H1 (cell line): ENCODE results near the gene HPS6. TPM values are rescaled to one million over a fixed set of nuclear protein-coding genes. Genes with fewer than 3 reads are reported as not detected.

Source experiments
- CTCF ChIA-PET: fragments of 300-600 bp; sonication (Branson Sonifier 250); formaldehyde crosslinking; loops from one replicate; lab custom pipeline; 2021; ENCODE audit not compliant: partially characterized antibody; lab: Charles Lee
- POLR2A ChIA-PET: fragments of 300-600 bp; sonication (Branson Sonifier 250); formaldehyde crosslinking; loops from one replicate; lab custom pipeline; 2021; ENCODE audit warnings: inconsistent platforms; ENCODE audit not compliant: partially characterized antibody; lab: Charles Lee
- DNase-seq, 2 experiments: peaks; one replicate each; pipeline versions ENCODE4 v3.0.0 to v3.0.0-alpha.2; 2010 to 2022; ENCODE audit warnings: low spot score in 2 of 2, low read depth in 1 of 2, mixed read lengths in 1 of 2
- FAIRE-seq: peaks from 2 replicates; lab custom pipeline; 2011; peaks lifted over from hg19 to GRCh38; lab: Jason Lieb, UNC
- H2AFZ ChIP-seq: 2 replicates; pipeline ENCODE4 v1.8.1; 2012; ENCODE audit warnings: low read length, inconsistent platforms
- H2AK5ac ChIP-seq: 2 replicates; pipeline ENCODE4 v1.6.1; 2013; ENCODE audit warnings: low read depth, low read length
- H2BK120ac ChIP-seq: replicated peaks from 2 replicates; pipeline ENCODE3; 2013; ENCODE audit warnings: low read depth, low read length, inconsistent platforms
- H2BK12ac ChIP-seq: 2 replicates; pipeline ENCODE4 v1.6.1; 2013; ENCODE audit warnings: low read depth, low read length
- H2BK15ac ChIP-seq: 2 replicates; pipeline ENCODE4 v1.6.1; 2013; ENCODE audit warnings: low read length
- H2BK20ac ChIP-seq: 2 replicates; pipeline ENCODE4 v1.6.1; 2013; ENCODE audit warnings: low read length
- H2BK5ac ChIP-seq: 2 replicates; pipeline ENCODE4 v1.6.1; 2013; ENCODE audit warnings: low read depth, low read length
- H3K14ac ChIP-seq: 2 replicates; pipeline ENCODE4 v1.6.1; 2013; ENCODE audit warnings: inconsistent platforms; ENCODE audit not compliant: insufficient read length
- H3K18ac ChIP-seq: 2 replicates; pipeline ENCODE4 v1.6.1; 2013; ENCODE audit warnings: low read length; ENCODE audit errors: extremely low read depth
- H3K23ac ChIP-seq: 2 replicates; pipeline ENCODE4 v1.6.1; 2013; ENCODE audit warnings: inconsistent platforms; ENCODE audit not compliant: insufficient read length
- H3K23me2 ChIP-seq: 2 replicates; pipeline ENCODE4 v1.6.1; 2013; ENCODE audit warnings: low read depth, low read length
- H3K27ac ChIP-seq: 2 replicates; pipeline ENCODE4 v1.6.1; 2011; ENCODE audit warnings: low read depth, low read length, inconsistent platforms
- H3K27me3 ChIP-seq, 4 experiments: replicated peaks in 1 of 4; 1 replicate in 1 of 4; 2 replicates in 3 of 4; pipeline versions ENCODE4 v1.6.1 to v1.8.1; 2011 to 2013; ENCODE audit warnings: low read length in 3 of 4, mild to moderate bottlenecking in 3 of 4, inconsistent platforms in 2 of 4, mixed read lengths in 2 of 4, moderate library complexity in 1 of 4; ENCODE audit not compliant: control insufficient read depth in 3 of 4, insufficient read depth in 3 of 4; ENCODE audit errors: extremely low read depth in 1 of 4
- H3K36me3 ChIP-seq, 4 experiments: 2 replicates each; pipeline versions ENCODE4 v1.6.1 to v1.8.1; 2011 to 2013; ENCODE audit warnings: mild to moderate bottlenecking in 4 of 4, low read length in 3 of 4, moderate library complexity in 2 of 4, control low read depth in 1 of 4, inconsistent platforms in 1 of 4; ENCODE audit not compliant: insufficient read depth in 4 of 4, control insufficient read depth in 2 of 4
- H3K4ac ChIP-seq: replicated peaks from 2 replicates; pipeline ENCODE3; 2013; ENCODE audit warnings: low read length, low read depth, mixed read lengths, inconsistent platforms; ENCODE audit not compliant: insufficient read length
- H3K4me1 ChIP-seq, 4 experiments: replicated peaks in 1 of 4; 1 replicate in 1 of 4; 2 replicates in 3 of 4; pipeline versions ENCODE4 v1.6.1 to v1.8.1; 2011 to 2013; ENCODE audit warnings: low read length in 3 of 4, inconsistent platforms in 2 of 4, mixed read lengths in 1 of 4; ENCODE audit not compliant: insufficient read depth in 4 of 4, control insufficient read depth in 3 of 4
- H3K4me2 ChIP-seq, 2 experiments: 2 replicates each; pipeline versions ENCODE4 v1.6.1 to v1.8.1; 2011 to 2013; ENCODE audit warnings: low read depth in 2 of 2, low read length in 2 of 2, control low read depth in 1 of 2, inconsistent platforms in 1 of 2, mild to moderate bottlenecking in 1 of 2; ENCODE audit not compliant: insufficient read depth in 1 of 2
- H3K4me3 ChIP-seq, 4 experiments: fragments of 200-600, 300-600 bp in 1 of 4; sonication (generic), shearing (Covaris generic), sonication (Bioruptor Twin) in 1 of 4; 2 replicates each; pipeline versions ENCODE4 v1.5.1 to v1.8.1; 2011 to 2016; ENCODE audit warnings: low read length in 4 of 4, low read depth in 3 of 4, control low read depth in 2 of 4, inconsistent platforms in 2 of 4, mild to moderate bottlenecking in 2 of 4, mixed read lengths in 1 of 4, moderate library complexity in 1 of 4; ENCODE audit not compliant: insufficient read depth in 2 of 4; ENCODE audit errors: extremely low read depth in 1 of 4
- H3K56ac ChIP-seq: replicated peaks from 2 replicates; pipeline ENCODE3; 2013; ENCODE audit warnings: low read depth, mild to moderate bottlenecking, mixed read lengths, low read length, inconsistent platforms; ENCODE audit not compliant: insufficient read length
- H3K79me1 ChIP-seq: 2 replicates; pipeline ENCODE4 v1.6.1; 2013; ENCODE audit warnings: low read depth, low read length, control low read depth
- H3K79me2 ChIP-seq, 2 experiments: 2 replicates each; pipeline versions ENCODE4 v1.6.1 to v1.8.1; 2012 to 2013; ENCODE audit warnings: low read length in 2 of 2, mild to moderate bottlenecking in 2 of 2, inconsistent platforms in 1 of 2; ENCODE audit not compliant: insufficient read depth in 2 of 2, control insufficient read depth in 1 of 2
- H3K9ac ChIP-seq, 4 experiments: replicated peaks in 1 of 4; 1 replicate in 1 of 4; 2 replicates in 3 of 4; pipeline versions ENCODE4 v1.6.1 to v1.8.1; 2011 to 2013; ENCODE audit warnings: low read depth in 3 of 4, low read length in 3 of 4, control low read depth in 2 of 4, mild to moderate bottlenecking in 2 of 4, moderate library complexity in 2 of 4, inconsistent platforms in 1 of 4; ENCODE audit errors: extremely low read depth in 1 of 4
- H3K9me3 ChIP-seq, 2 experiments: 2 replicates each; pipeline versions ENCODE4 v1.6.1 to v1.8.1; 2012 to 2013; ENCODE audit warnings: mild to moderate bottlenecking in 2 of 2, moderate library complexity in 2 of 2, control low read depth in 1 of 2, inconsistent platforms in 1 of 2, low read depth in 1 of 2, low read length in 1 of 2, mixed read lengths in 1 of 2; ENCODE audit not compliant: insufficient read depth in 2 of 2
- H4K20me1 ChIP-seq, 2 experiments: replicated peaks in 1 of 2; 2 replicates each; pipeline versions ENCODE3 to v1.8.1; 2011 to 2013; ENCODE audit warnings: inconsistent platforms in 2 of 2, low read length in 2 of 2, mild to moderate bottlenecking in 1 of 2; ENCODE audit not compliant: insufficient read depth in 2 of 2, control insufficient read depth in 1 of 2
- H4K5ac ChIP-seq: 2 replicates; pipeline ENCODE4 v1.6.1; 2013; ENCODE audit warnings: low read length, low read depth, mixed read lengths, inconsistent platforms; ENCODE audit not compliant: insufficient read length
- H4K8ac ChIP-seq: 2 replicates; pipeline ENCODE4 v1.8.0; 2013; ENCODE audit warnings: mild to moderate bottlenecking, moderate library complexity, low read length, inconsistent platforms; ENCODE audit not compliant: insufficient read depth; ENCODE audit errors: extremely low read depth
- H4K91ac ChIP-seq: replicated peaks from 2 replicates; pipeline ENCODE3; 2013; ENCODE audit warnings: low read length, mixed read lengths, inconsistent platforms; ENCODE audit not compliant: insufficient read length
- ASH2L ChIP-seq: fragments of 200-600, 300-600 bp; sonication (generic); IDR thresholded peaks from one replicate; pipeline ENCODE4 v1.7.1; 2017; ENCODE audit warnings: low read length
- BCL11A ChIP-seq, 2 experiments: IDR thresholded peaks; one replicate each; pipeline ENCODE4 v1.6.1; 2011; ENCODE audit warnings: low read depth in 2 of 2, low read length in 2 of 2, mild to moderate bottlenecking in 2 of 2
- CEBPB ChIP-seq: IDR thresholded peaks from 2 replicates; pipeline ENCODE4 v1.6.1; 2012; ENCODE audit warnings: low read depth, low read length
- HDAC6 ChIP-seq: IDR thresholded peaks from one replicate; pipeline ENCODE4 v1.7.1; 2012; ENCODE audit warnings: low read depth, mild to moderate bottlenecking, inconsistent platforms, low read length, moderate library complexity
- KDM4A ChIP-seq: IDR thresholded peaks from one replicate; pipeline ENCODE4 v1.7.1; 2012; ENCODE audit warnings: low read depth, mild to moderate bottlenecking, moderate library complexity, low read length, inconsistent platforms; ENCODE audit not compliant: severe bottlenecking
- PHF8 ChIP-seq: fragments of 200-600 bp; sonication (generic); conservative IDR thresholded peaks from 2 replicates; pipeline ENCODE4 v1.7.1; 2012; ENCODE audit warnings: low read depth, mild to moderate bottlenecking, inconsistent platforms, low read length, moderate library complexity
- POU5F1 ChIP-seq: IDR thresholded peaks from 2 replicates; pipeline ENCODE4 v1.6.1; 2011; ENCODE audit warnings: low read depth, mild to moderate bottlenecking, low read length, moderate library complexity
- WGBS, 2 experiments: shearing (Covaris generic) in 1 of 2; methylation state at CpG; one replicate each; pipeline versions ENCODE4 v1.1.6 to v1.1.7; 2013 to 2015; ENCODE audit warnings: low lambda C conversion rate in 2 of 2, mixed read lengths in 2 of 2, inconsistent platforms in 1 of 2, low coverage in 1 of 2, missing lambda C conversion rate in 1 of 2; ENCODE audit not compliant: insufficient replicate concordance in 2 of 2, insufficient coverage in 1 of 2, insufficient read length in 1 of 2; ENCODE audit errors: extremely low coverage in 1 of 2, missing lambda C conversion rate in 1 of 2; 5-methylcytosine and 5-hydroxymethylcytosine counted together
- polyA plus RNA-seq, 7 experiments: library from polyadenylated mRNA; depleted of rRNA in 3 of 7; stranded (reverse) in 5 of 7; unstranded in 2 of 7; fragments of >200 nt in 5 of 7; fragments of 200-250 nt in 2 of 7; gene quantifications; 1 replicate in 5 of 7; 2 replicates in 1 of 7; 4 replicates in 1 of 7; pipeline versions ENCODE4 v1.2.1 to v1.2.3, GENCODE V29; 2011 to 2013; ENCODE audit warnings: missing spikeins in 2 of 7, mixed read lengths in 2 of 7
- total RNA-seq: library from RNA; stranded (reverse); fragmentation: NEBNext Ultra II Directional; extraction: Animal tissue kit (Norgen Biotek cat#: 25700); gene quantifications from 2 replicates; pipeline ENCODE4 v1.2.1, GENCODE V29; 2021
- TF ChIP-seq, protein P1 (sequence below), 3 experiments: IDR thresholded peaks; 1 replicate in 2 of 3; 2 replicates in 1 of 3; pipeline versions ENCODE4 v1.5.1 to v1.6.1; 2011; ENCODE audit warnings: low read length in 3 of 3, mild to moderate bottlenecking in 3 of 3, inconsistent platforms in 2 of 3, low read depth in 1 of 3, moderate library complexity in 1 of 3; ENCODE audit not compliant: insufficient read depth in 1 of 3; ENCODE audit errors: control extremely low read depth in 1 of 3

Gene HPS6
- total and polyA plus RNA-seq, 2 of the 8 experiments (the other 6 are each of a cell fraction or from before 2014, with no cell fraction given) = 10.2 to 17.7 TPM

DNA sequence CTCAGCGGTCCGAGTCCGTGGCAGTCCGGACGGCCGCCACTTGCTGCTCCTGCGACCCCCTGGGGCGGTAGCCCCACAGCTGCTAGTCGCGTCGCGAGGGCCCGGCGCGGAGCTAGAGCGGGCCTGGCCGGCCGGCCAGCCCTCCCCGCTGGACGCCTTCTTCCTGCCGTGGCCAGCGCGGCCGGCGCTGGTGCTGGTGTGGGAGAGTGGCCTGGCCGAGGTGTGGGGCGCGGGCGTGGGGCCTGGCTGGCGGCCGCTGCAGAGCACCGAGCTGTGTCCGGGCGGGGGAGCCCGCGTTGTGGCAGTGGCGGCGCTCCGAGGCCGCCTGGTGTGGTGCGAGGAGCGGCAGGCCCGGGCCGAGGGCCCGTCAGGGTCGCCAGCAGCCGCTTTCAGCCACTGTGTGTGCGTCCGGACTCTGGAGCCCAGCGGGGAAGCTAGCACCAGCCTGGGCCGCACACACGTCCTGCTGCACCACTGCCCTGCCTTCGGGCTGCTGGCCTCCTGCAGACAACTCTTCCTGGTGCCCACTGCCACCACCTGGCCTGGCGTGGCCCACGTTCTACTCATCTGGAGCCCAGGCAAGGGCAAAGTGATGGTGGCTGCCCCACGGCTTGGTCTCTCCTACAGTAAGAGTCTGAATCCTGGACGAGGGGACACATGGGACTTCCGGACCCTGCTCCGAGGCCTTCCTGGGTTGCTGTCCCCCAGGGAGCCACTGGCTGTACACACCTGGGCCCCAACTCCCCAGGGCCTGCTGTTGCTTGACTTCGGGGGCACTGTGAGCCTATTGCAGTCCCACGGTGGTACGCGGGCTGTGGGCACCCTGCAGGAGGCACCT lies 631 bp downstream of the HPS6 start:
- Histone ChIP-seq H3K4me2 (peak overlapping the region; percentile 51 to 86), H3K9ac (peak overlapping the region in 3 of 4 experiments; percentile 45 to 64 (median 56); a peak in 5 of 7 replicates), H2BK120ac (no peak overlapping the region), H2BK15ac (peak overlapping the region; percentile 97; the same call in 1 of the 2 replicates), H3K27ac (no peak overlapping the region), H3K36me3 (no peaks in the 10 kb centered on the region), H3K4me3 (peak overlapping the region; percentile 71 to 86 (median 77)), H3K14ac (no peak overlapping the region), H3K79me1 (peaks cover 2% of the 10 kb centered on the region; the same call in 1 of the 2 replicates), H3K18ac (no peak overlapping the region; the same call in 1 of the 2 replicates), H3K4me1 (peaks cover 0 to 8% (median 4%) of the 10 kb centered on the region in 4 experiments; a peak in 5 of 7 replicates), H2BK5ac (no peak overlapping the region; the same call in 1 of the 2 replicates), H3K9me3 (no peaks in the 10 kb centered on the region), H3K23ac (no peak overlapping the region), H4K8ac (peak overlapping the region; percentile 83), H3K27me3 (peaks cover 0 to 3% (median 1%) of the 10 kb centered on the region in 4 experiments; a peak in 1 of 7 replicates), H2AFZ (no peak overlapping the region; the same call in 1 of the 2 replicates), H3K79me2 (no peaks in the 10 kb centered on the region), H2BK12ac (no peak overlapping the region; the same call in 1 of the 2 replicates), H4K20me1 (peaks cover 4 to 11% of the 10 kb centered on the region in 2 experiments), H3K56ac (no peak overlapping the region), H3K23me2 (no peaks in the 10 kb centered on the region; the same call in 1 of the 2 replicates), H2AK5ac (no peak overlapping the region), H4K91ac (peak overlapping the region; percentile 4), H3K4ac (no peak overlapping the region), H2BK20ac (no peak overlapping the region), H4K5ac (no peak overlapping the region)
- FAIRE-seq (no peak), DNase-seq (no peak)
- CTCF ChIA-PET = interaction anchor here (0.9 to 7.7 kb wide), 8 partner anchors 9 to 225 kb away, joined by 3 to 72 read pairs (median 12); no protein-coding TSS in a partner anchor
- WGBS, 2 experiments = 23% methylated on average over 46 of the region's 63 CpGs; no CpG with 5 or more reads in 1 of the 2 experiments
- POLR2A ChIA-PET = interaction anchor here (0.5 to 3.3 kb wide), 9 partner anchors 8 to 247 kb away, joined by 3 to 13 read pairs (median 3); partner anchors contain the start of genes ARMH3 and OGA
- peak; percentile 33 for TF ChIP-seq PHF8
- TF ChIP-seq, protein P1, sequence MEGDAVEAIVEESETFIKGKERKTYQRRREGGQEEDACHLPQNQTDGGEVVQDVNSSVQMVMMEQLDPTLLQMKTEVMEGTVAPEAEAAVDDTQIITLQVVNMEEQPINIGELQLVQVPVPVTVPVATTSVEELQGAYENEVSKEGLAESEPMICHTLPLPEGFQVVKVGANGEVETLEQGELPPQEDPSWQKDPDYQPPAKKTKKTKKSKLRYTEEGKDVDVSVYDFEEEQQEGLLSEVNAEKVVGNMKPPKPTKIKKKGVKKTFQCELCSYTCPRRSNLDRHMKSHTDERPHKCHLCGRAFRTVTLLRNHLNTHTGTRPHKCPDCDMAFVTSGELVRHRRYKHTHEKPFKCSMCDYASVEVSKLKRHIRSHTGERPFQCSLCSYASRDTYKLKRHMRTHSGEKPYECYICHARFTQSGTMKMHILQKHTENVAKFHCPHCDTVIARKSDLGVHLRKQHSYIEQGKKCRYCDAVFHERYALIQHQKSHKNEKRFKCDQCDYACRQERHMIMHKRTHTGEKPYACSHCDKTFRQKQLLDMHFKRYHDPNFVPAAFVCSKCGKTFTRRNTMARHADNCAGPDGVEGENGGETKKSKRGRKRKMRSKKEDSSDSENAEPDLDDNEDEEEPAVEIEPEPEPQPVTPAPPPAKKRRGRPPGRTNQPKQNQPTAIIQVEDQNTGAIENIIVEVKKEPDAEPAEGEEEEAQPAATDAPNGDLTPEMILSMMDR (IDR thresholded peaks at IDR 0.05; ENCODE audit: control extremely low read depth in 1 of 3, insufficient read depth in 1 of 3, low read depth in 1 of 3, low read length in 3 of 3) = no peak
- TF ChIP-seq HDAC6 = no peak
- TF ChIP-seq KDM4A = peak; percentile 94
- no peak for TF ChIP-seq BCL11A (IDR thresholded peaks at IDR 0.05; ENCODE audit: low read depth in 2 of 2, low read length in 2 of 2)
- no peak for TF ChIP-seq POU5F1
- TF ChIP-seq CEBPB = no peak
- peak; percentile 91 for TF ChIP-seq ASH2L
